Endothelial cell (in vitro differentiated cells): ENCODE measurements around the gene ADGRB2. TPM values are rescaled to one million over a fixed set of nuclear protein-coding genes. Genes with fewer than 3 reads are reported as not detected.

Source experiments
- DNase-seq: peaks from one replicate; pipeline ENCODE4 v3.0.0; 2021; ENCODE audit warnings: low spot score
- H3K27ac Mint-ChIP-seq: one replicate; pipeline ENCODE4 v1.8.0; 2021; ENCODE audit warnings: mixed read lengths, inconsistent platforms; ENCODE audit not compliant: unreplicated experiment
- H3K27me3 Mint-ChIP-seq: one replicate; pipeline ENCODE4 v1.8.0; 2021; ENCODE audit warnings: mild to moderate bottlenecking, moderate library complexity, mixed read lengths, inconsistent platforms; ENCODE audit not compliant: unreplicated experiment
- H3K36me3 Mint-ChIP-seq: one replicate; pipeline ENCODE4 v1.8.0; 2021; ENCODE audit warnings: mild to moderate bottlenecking, low read depth, mixed read lengths, inconsistent platforms; ENCODE audit not compliant: unreplicated experiment
- H3K4me1 Mint-ChIP-seq: one replicate; pipeline ENCODE4 v1.8.0; 2021; ENCODE audit warnings: mild to moderate bottlenecking, mixed read lengths, inconsistent platforms; ENCODE audit not compliant: unreplicated experiment
- H3K4me3 Mint-ChIP-seq: one replicate; pipeline ENCODE4 v1.8.0; 2021; ENCODE audit warnings: mild to moderate bottlenecking, mixed read lengths, inconsistent platforms; ENCODE audit not compliant: unreplicated experiment
- H3K9me3 Mint-ChIP-seq: one replicate; pipeline ENCODE4 v1.8.0; 2021; ENCODE audit warnings: mixed read lengths, inconsistent platforms; ENCODE audit not compliant: unreplicated experiment
- total RNA-seq: library from RNA; stranded (reverse); fragmentation: NEBNext Ultra II Directional; extraction: Animal tissue kit (Norgen Biotek cat#: 25700); gene quantifications from one replicate; pipeline ENCODE4 v1.2.1, GENCODE V29; 2021; ENCODE audit not compliant: unreplicated experiment
- TF ChIP-seq, protein P1 (sequence below): fragments of 200-600 bp; sonication (generic); IDR thresholded peaks from one replicate; pipeline ENCODE4 v1.5.0; 2021; ENCODE audit warnings: antibody characterized with exemption; ENCODE audit not compliant: unreplicated experiment

ADGRB2 gene
- total RNA-seq, 1 donor from 2014 or later = 0.44 TPM

DNA sequence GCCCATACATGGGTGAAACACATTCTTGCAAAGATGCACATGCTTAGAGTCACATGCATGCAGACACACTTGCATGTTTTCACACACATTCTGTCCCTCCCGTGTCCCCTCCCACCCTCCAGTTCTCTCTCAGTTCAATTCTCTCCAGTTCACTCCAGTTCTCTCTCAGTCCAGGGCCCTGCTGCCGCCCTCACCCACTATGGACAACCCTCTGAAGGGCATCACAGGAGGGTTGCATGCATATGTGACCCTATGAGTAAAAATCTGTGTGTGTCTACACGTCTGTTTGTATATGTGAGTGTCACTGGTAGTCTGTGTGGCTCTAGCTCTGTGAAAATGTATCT is 21.8 kb upstream of the ADGRB2 start:
- H3K4me3 Mint-ChIP-seq = no peak overlapping the region
- peaks cover 11% of the 10 kb centered on the region for H3K27me3 Mint-ChIP-seq
- TF ChIP-seq, protein P1, sequence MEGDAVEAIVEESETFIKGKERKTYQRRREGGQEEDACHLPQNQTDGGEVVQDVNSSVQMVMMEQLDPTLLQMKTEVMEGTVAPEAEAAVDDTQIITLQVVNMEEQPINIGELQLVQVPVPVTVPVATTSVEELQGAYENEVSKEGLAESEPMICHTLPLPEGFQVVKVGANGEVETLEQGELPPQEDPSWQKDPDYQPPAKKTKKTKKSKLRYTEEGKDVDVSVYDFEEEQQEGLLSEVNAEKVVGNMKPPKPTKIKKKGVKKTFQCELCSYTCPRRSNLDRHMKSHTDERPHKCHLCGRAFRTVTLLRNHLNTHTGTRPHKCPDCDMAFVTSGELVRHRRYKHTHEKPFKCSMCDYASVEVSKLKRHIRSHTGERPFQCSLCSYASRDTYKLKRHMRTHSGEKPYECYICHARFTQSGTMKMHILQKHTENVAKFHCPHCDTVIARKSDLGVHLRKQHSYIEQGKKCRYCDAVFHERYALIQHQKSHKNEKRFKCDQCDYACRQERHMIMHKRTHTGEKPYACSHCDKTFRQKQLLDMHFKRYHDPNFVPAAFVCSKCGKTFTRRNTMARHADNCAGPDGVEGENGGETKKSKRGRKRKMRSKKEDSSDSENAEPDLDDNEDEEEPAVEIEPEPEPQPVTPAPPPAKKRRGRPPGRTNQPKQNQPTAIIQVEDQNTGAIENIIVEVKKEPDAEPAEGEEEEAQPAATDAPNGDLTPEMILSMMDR = no peak
- DNase-seq = no peak
- H3K9me3 Mint-ChIP-seq = no peaks in the 10 kb centered on the region
- H3K4me1 Mint-ChIP-seq = peaks cover 12% of the 10 kb centered on the region
- H3K27ac Mint-ChIP-seq = no peak overlapping the region
- no peaks in the 10 kb centered on the region for H3K36me3 Mint-ChIP-seq

DNA sequence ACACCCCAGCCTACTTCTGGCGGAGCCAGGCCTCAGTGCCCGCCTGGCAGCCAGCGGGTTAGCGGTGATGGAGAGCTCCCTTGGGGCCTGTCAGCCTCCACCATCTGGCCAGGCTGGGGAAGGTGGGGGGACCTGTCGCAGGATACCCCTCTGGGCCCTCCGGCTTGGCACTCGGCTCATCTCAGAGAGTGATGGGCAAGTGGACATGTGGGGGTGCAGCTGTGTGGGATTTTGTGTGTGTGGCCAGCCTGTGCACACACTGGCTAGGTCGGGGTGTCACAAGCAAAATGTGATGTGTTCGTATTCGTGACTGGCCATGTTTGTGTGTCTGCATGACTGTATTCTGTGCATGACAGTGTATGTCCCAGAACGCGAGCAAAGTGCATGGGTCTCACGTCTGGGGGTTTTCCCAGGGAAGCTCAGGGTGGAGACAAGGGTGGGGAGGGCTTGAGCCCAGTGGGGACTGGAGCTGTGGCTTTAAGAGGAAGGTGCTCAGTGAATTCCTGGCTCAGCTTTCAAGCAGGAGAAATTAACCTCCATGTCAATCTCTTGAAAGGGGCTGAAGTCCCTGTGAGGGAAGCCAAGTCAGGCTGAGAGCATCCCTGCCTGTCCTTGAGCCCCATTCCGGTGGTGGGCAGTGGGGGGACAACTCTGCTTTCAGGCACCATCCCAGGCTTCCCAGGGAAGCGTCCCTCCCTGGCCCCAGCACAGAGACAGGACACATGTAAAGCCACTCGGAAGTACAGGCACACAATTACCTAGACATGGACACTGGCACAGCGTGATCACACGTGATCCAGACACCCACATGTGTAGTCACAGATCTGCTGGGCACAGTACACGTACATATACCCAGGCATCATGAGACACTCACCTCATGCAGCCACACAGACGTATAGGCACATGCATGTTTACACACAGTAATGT is 21.1 kb upstream of the ADGRB2 start:
- DNase-seq = no peak
- no peak overlapping the region for H3K27ac Mint-ChIP-seq
- TF ChIP-seq, protein P1 = no peak
- H3K36me3 Mint-ChIP-seq = no peaks in the 10 kb centered on the region
- peaks cover 12% of the 10 kb centered on the region for H3K27me3 Mint-ChIP-seq
- no peaks in the 10 kb centered on the region for H3K9me3 Mint-ChIP-seq
- H3K4me3 Mint-ChIP-seq = no peak overlapping the region
- peaks cover 12% of the 10 kb centered on the region for H3K4me1 Mint-ChIP-seq

DNA sequence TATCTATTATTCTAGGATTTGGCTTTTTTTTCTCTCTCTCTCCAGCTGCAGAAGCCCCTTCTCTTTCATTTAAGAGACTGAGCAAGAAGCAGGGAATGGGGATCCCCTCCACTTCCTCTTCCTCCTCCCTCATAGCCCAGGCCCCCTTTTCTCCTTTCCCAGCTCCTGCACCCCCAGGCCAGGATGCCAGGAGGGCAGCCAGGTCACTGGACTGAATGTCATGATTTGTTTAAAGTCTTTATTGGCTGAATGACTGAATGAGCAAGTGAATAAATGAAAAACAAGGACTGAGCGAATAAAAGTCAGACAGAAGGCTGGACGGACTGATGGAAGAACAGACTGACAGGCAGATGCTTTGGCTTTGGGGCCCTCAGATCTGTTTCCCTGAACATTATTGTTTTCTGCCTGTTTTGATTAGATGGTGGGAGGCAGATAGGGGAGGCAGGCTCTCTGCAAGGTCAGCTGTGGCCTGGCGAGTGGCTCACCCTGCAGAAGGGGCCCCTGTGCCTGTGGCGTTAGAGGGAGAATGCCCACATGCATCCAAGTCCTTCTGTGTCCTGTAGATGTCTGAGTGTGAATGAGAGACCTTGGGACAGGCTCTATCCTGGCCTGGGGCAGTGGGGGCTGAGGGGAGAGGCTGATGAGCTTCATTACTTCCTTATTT is 20.3 kb upstream of the ADGRB2 start:
- H3K9me3 Mint-ChIP-seq = no peaks in the 10 kb centered on the region
- H3K27ac Mint-ChIP-seq = no peak overlapping the region
- H3K27me3 Mint-ChIP-seq = peaks cover 9% of the 10 kb centered on the region
- no peaks in the 10 kb centered on the region for H3K36me3 Mint-ChIP-seq
- TF ChIP-seq, protein P1 = no peak
- no peak overlapping the region for H3K4me3 Mint-ChIP-seq
- peaks cover 12% of the 10 kb centered on the region for H3K4me1 Mint-ChIP-seq
- no peak for DNase-seq

DNA sequence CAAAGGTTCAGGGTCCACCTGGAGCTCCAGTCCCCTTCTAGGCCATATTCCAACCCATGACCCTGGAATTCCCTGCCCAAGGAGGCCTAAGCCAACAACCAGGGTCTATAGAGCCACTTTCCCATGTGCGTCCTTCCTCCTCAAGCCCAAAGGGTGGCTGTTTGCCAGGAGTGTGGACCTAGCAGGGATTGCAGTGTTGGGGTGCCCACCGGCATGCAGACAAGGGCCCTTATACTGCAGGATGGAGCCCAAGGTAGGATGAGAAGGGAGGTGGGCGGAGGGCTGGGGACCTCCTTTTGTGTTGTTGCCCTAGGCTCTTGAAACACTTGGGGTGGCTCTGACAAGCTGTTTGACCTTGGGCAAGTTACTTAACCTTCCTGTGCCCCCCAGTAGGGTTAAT is 19.7 kb upstream of the ADGRB2 start:
- no peak overlapping the region for H3K27ac Mint-ChIP-seq
- no peak overlapping the region for H3K4me3 Mint-ChIP-seq
- no peak for DNase-seq
- no peaks in the 10 kb centered on the region for H3K36me3 Mint-ChIP-seq
- H3K4me1 Mint-ChIP-seq = peaks cover 12% of the 10 kb centered on the region
- peaks cover 9% of the 10 kb centered on the region for H3K27me3 Mint-ChIP-seq
- H3K9me3 Mint-ChIP-seq = no peaks in the 10 kb centered on the region
- TF ChIP-seq, protein P1 = no peak
